Chondrocyte (in vitro differentiated cells): ENCODE measurements around the gene ZNF800. TPM values are rescaled to one million over a fixed set of nuclear protein-coding genes. Genes with fewer than 3 reads are reported as not detected.

Source experiments
- DNase-seq: peaks from one replicate; pipeline ENCODE4 v3.0.0; 2021; ENCODE audit warnings: mixed read lengths, low spot score
- H3K27ac Mint-ChIP-seq: one replicate; pipeline ENCODE4 v1.8.0; 2021; ENCODE audit warnings: mild to moderate bottlenecking, moderate library complexity, mixed read lengths; ENCODE audit not compliant: unreplicated experiment
- H3K27me3 Mint-ChIP-seq: 2 replicates; pipeline ENCODE4 v1.8.0; 2021; ENCODE audit warnings: low read depth, mixed read lengths
- H3K36me3 Mint-ChIP-seq: 2 replicates; pipeline ENCODE4 v1.8.0; 2021; ENCODE audit warnings: low read depth, mixed read lengths
- H3K4me1 Mint-ChIP-seq: 2 replicates; pipeline ENCODE4 v1.8.0; 2021; ENCODE audit warnings: low read depth, mild to moderate bottlenecking, mixed read lengths
- H3K4me3 Mint-ChIP-seq: one replicate; pipeline ENCODE4 v1.8.0; 2021; ENCODE audit warnings: mild to moderate bottlenecking, moderate library complexity, mixed read lengths; ENCODE audit not compliant: unreplicated experiment
- H3K9me3 Mint-ChIP-seq: 2 replicates; pipeline ENCODE4 v1.8.0; 2021; ENCODE audit warnings: low read depth, mixed read lengths
- CTCF ChIP-seq: fragments of 200-600 bp; sonication (generic); IDR thresholded peaks from 2 replicates; pipeline ENCODE4 v1.5.0; 2021; ENCODE audit warnings: antibody characterized with exemption, mild to moderate bottlenecking, moderate library complexity
- total RNA-seq: library from RNA; stranded (reverse); gene quantifications from 3 replicates; pipeline ENCODE4 v1.2.1, GENCODE V29; 2021

ZNF800 gene
- total RNA-seq, 1 donor from 2014 or later, result 30.5 TPM

GRCh38 chr7:127359011-127359410 lies 33.5 kb downstream of the ZNF800 start:
- peaks cover 6% of the 10 kb centered on the region for H3K36me3 Mint-ChIP-seq
- H3K9me3 Mint-ChIP-seq, result no peaks in the 10 kb centered on the region
- no peak overlapping the region for H3K27ac Mint-ChIP-seq
- no peak for DNase-seq
- no peaks in the 10 kb centered on the region for H3K4me1 Mint-ChIP-seq
- H3K4me3 Mint-ChIP-seq, result no peak overlapping the region
- H3K27me3 Mint-ChIP-seq, result no peaks in the 10 kb centered on the region
- no peak for TF ChIP-seq CTCF

GRCh38 chr7:127353897-127354296 lies 38.6 kb downstream of the ZNF800 start:
- no peak overlapping the region for H3K27ac Mint-ChIP-seq
- no peak for DNase-seq
- peaks cover 4% of the 10 kb centered on the region for H3K36me3 Mint-ChIP-seq
- H3K9me3 Mint-ChIP-seq, result no peaks in the 10 kb centered on the region
- TF ChIP-seq CTCF, result no peak
- no peaks in the 10 kb centered on the region for H3K27me3 Mint-ChIP-seq
- no peak overlapping the region for H3K4me3 Mint-ChIP-seq
- H3K4me1 Mint-ChIP-seq, result no peaks in the 10 kb centered on the region

DNA sequence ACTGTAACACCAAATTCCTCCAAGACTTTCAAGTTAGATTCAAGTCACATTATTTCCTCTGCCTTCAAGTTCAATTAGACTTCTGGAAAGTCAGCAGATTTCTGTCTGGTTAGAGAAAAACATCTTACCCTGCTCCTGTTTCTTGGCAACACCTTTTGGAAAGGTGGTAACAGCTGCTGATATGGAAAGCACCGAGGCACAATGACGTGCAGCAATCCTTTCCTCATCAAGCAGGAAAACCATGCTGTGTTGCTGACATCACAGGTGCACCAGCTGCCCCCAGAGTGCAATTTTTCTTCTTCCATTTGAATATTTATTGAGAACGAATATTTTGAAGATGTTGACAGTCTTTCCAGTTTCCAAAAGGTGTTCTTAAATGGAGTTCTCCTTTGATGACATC lies 41.9 kb downstream of the ZNF800 start:
- H3K36me3 Mint-ChIP-seq, result peaks cover 7% of the 10 kb centered on the region
- TF ChIP-seq CTCF, result no peak
- H3K4me3 Mint-ChIP-seq, result no peak overlapping the region
- H3K9me3 Mint-ChIP-seq, result peaks cover 3% of the 10 kb centered on the region
- H3K27ac Mint-ChIP-seq, result no peak overlapping the region
- peaks cover 3% of the 10 kb centered on the region for H3K4me1 Mint-ChIP-seq
- no peaks in the 10 kb centered on the region for H3K27me3 Mint-ChIP-seq
- no peak for DNase-seq

- no peak overlapping the region for H3K27ac Mint-ChIP-seq
- DNase-seq, result no peak
- H3K27me3 Mint-ChIP-seq, result no peaks in the 10 kb centered on the region
- peaks cover 3% of the 10 kb centered on the region for H3K4me1 Mint-ChIP-seq
- peaks cover 9% of the 10 kb centered on the region for H3K9me3 Mint-ChIP-seq
- peaks cover 7% of the 10 kb centered on the region for H3K36me3 Mint-ChIP-seq
- TF ChIP-seq CTCF, result no peak
- H3K4me3 Mint-ChIP-seq, result no peak overlapping the region
Observed at GRCh38 chr7:127349881-127350280, 42.6 kb downstream of the ZNF800 start.

DNA sequence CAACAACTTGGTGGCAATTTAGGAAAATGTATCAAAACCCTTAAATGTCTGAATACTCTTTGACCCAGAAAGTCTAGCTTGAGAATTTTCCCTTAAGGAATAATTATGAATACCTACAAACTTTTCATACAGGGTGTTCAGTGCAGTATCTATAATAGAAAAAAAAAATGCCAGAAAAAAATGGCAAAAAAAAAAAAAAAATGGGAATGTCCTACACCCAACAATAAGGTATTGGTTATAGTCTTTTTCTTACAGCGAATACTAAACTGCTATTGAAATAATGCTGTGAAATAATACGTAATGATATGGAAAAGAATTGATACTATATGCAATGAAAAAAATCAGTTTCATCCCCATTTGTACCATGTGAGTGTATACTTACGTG lies 44.3 kb downstream of the ZNF800 start:
- DNase-seq, result no peak
- no peak for TF ChIP-seq CTCF
- Mint-ChIP-seq H3K27me3 (no peaks in the 10 kb centered on the region), H3K9me3 (peaks cover 17% of the 10 kb centered on the region), H3K36me3 (peaks cover 7% of the 10 kb centered on the region), H3K27ac (no peak overlapping the region), H3K4me3 (peak overlapping the region; percentile 65), H3K4me1 (peaks cover 3% of the 10 kb centered on the region)
